Effector memory CD4-positive, alpha-beta T cell (primary cell): Measurements from ENCODE around the gene CORO2B.

Source experiments
- DNase-seq, 3 donors: peaks; one replicate each; pipeline ENCODE4 v3.0.0-alpha.2; 2020
- H3K27ac ChIP-seq: 2 replicates; pipeline ENCODE4 v1.7.0; 2013; ENCODE audit warnings: mild to moderate bottlenecking, low read length, moderate library complexity; ENCODE audit not compliant: insufficient read depth, poor library complexity, severe bottlenecking
- H3K27me3 ChIP-seq: replicated peaks from 2 replicates; pipeline ENCODE4 v1.7.0; 2013; ENCODE audit warnings: mild to moderate bottlenecking, low read length; ENCODE audit not compliant: insufficient read depth, control insufficient read depth, poor library complexity, severe bottlenecking
- H3K36me3 ChIP-seq: 2 replicates; pipeline ENCODE4 v1.7.0; 2013; ENCODE audit warnings: mild to moderate bottlenecking, low read length, moderate library complexity; ENCODE audit not compliant: control insufficient read depth, insufficient read depth
- H3K4me1 ChIP-seq: 2 replicates; pipeline ENCODE4 v1.7.0; 2013; ENCODE audit warnings: low read length, mild to moderate bottlenecking; ENCODE audit not compliant: control insufficient read depth, insufficient read depth, poor library complexity, severe bottlenecking
- H3K4me3 ChIP-seq: 2 replicates; pipeline ENCODE4 v1.7.0; 2013; ENCODE audit warnings: low read length, low read depth, mild to moderate bottlenecking; ENCODE audit not compliant: insufficient read depth, poor library complexity, severe bottlenecking
- H3K9me3 ChIP-seq: 2 replicates; pipeline ENCODE4 v1.7.0; 2013; ENCODE audit warnings: mild to moderate bottlenecking, low read length, moderate library complexity; ENCODE audit not compliant: control insufficient read depth

The CORO2B gene

DNA sequence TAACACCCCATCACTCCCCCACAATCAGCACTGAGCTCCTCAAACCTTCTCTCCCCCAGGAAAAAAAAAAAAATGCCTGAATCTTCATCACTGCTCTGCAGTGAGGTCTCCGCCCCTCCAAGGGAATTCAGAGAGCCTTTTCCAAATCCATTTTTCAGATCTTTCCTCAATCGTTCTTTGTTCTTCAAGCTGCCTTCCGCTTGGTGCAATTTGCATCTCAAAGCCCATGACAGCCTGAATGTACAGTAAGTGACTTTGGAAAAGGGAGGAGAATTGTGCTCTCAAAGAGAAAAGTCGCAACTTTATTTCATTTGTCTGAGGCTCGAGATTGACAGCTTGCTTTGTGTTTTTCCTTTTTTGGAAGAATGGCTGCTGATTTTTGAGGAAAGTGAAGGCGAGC lies 75.0 kb downstream of the CORO2B start:
- Histone ChIP-seq H3K27me3 (no peaks in the 10 kb centered on the region), H3K36me3 (no peaks in the 10 kb centered on the region), H3K27ac (no peak overlapping the region), H3K9me3 (no peaks in the 10 kb centered on the region), H3K4me1 (no peaks in the 10 kb centered on the region), H3K4me3 (no peak overlapping the region)
- DNase-seq: no peak

DNA sequence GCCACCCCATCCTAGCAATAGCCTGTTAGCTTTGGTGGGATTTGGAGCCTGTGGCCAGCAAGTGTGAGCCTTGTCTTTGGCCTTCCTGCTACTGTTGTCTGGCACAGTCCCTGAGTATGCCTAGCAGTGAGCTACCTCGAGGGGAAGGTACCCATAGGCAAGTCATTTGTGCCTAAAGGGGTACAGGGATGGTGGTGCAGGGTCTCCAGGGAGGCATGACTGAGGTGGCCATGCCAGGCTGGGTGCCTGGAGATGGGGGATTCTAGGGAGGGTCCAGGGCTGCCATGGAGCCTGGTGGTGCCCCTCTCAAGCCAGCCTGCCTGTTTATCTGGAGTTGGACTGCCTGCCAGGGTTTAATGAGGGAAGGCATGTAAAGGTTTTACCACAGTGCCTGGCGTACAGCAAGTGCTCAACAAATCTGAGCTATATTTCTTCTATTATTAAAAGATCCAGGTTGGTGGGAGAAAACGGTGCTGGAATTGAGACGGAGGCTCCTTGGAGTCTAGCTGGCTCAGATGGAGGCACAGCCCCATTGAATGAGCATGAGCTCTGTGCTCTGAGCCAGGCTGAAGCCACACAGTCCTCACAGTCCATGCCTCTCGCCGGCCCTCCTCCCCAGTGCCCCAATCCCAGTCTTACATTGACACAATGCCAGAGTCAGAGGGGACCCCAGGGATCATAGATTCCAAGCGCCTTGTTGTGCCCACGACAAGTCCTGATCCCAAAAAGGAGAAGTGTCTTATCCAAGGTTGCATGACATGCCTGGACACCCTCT lies 76.2 kb downstream of the CORO2B start:
- Histone ChIP-seq H3K4me3 (no peak overlapping the region), H3K9me3 (no peaks in the 10 kb centered on the region), H3K36me3 (no peaks in the 10 kb centered on the region), H3K27ac (no peak overlapping the region), H3K4me1 (no peaks in the 10 kb centered on the region), H3K27me3 (no peaks in the 10 kb centered on the region)
- DNase-seq: no peak

DNA sequence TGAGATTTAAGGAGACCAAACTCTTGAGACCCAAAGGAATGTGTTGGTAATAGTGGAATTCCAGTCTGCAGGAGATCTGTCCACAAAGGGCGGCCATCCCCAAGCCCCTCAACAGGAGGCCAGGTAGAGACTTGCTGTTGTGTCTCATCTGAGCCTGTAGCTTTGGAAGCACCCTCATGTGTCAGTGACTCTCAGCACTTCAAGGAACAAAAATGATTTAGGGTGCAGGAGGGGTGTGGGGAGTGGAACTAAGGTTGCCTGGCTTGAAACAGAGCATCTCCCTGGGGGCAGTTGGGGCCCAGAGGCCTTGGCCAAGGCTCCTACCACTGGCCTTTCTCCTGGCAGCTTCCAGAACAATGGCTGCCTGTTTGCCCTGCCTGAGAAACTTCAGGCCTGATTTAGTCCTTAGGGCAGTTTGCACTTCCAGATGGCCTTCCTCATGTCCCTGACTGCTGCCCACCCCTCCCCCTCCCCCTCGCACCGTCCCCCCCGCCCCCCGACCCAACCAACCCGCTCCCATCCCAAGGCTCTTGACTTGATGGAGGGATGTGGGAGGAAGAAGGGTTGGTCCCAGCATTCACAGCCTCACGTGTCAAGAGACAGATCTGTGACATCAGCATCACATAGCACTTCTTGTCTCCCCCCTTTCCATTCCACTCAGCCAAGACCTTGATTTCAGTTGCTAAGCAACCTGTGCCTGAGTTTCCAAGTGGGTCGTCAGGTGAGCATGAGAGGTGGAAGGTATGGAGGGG lies 77.1 kb downstream of the CORO2B start:
- no peaks in the 10 kb centered on the region for H3K4me1 ChIP-seq
- no peak for DNase-seq

DNA sequence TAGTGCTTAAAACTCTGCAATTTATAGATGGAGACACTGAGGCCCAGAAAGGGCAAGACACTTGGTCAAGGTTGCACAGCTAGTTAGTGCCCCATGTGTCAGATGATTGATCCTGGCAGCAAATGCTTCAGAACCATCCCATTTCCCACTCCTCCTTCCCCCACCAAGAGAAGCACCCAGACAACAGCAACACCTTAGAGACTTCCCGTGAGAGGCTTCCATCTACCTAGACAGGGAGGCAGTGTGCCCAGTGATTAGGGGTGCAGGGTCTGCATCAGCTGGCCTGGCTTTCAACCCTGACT lies 77.6 kb downstream of the CORO2B start:
- Histone ChIP-seq H3K27ac (no peak overlapping the region), H3K9me3 (no peaks in the 10 kb centered on the region), H3K27me3 (no peaks in the 10 kb centered on the region), H3K4me3 (no peak overlapping the region), H3K4me1 (no peaks in the 10 kb centered on the region), H3K36me3 (no peaks in the 10 kb centered on the region)
- no peak for DNase-seq

More for the DNA sequence above, 77.1 kb downstream of the CORO2B start:
- no peak overlapping the region for H3K27ac ChIP-seq
- H3K9me3 ChIP-seq: no peaks in the 10 kb centered on the region
- no peaks in the 10 kb centered on the region for H3K27me3 ChIP-seq
- H3K36me3 ChIP-seq: no peaks in the 10 kb centered on the region
- no peak overlapping the region for H3K4me3 ChIP-seq

DNA sequence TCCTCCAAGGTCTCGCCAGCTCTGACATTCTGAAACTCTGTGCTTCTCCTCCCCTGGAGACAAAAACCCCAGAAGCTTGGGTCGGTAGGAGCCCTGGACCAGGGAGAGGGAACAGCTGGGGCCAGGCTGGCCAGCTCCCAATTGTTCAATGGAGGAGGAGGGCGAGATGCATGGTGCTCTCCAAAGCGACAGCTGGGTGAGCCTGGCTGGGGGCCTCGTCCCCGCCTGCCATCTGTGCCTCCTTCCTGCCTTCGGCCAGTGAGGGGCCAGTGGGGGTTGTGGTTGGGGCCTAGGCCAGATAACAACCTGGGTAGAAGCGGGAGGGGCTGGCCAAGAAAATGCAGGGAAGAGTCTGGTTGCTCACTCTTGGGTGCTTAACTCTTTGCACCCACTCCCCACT lies 79.4 kb downstream of the CORO2B start:
- Histone ChIP-seq H3K4me3 (no peak overlapping the region), H3K36me3 (no peaks in the 10 kb centered on the region), H3K27me3 (no peaks in the 10 kb centered on the region), H3K27ac (no peak overlapping the region), H3K4me1 (no peaks in the 10 kb centered on the region), H3K9me3 (no peaks in the 10 kb centered on the region)
- no peak for DNase-seq

DNA sequence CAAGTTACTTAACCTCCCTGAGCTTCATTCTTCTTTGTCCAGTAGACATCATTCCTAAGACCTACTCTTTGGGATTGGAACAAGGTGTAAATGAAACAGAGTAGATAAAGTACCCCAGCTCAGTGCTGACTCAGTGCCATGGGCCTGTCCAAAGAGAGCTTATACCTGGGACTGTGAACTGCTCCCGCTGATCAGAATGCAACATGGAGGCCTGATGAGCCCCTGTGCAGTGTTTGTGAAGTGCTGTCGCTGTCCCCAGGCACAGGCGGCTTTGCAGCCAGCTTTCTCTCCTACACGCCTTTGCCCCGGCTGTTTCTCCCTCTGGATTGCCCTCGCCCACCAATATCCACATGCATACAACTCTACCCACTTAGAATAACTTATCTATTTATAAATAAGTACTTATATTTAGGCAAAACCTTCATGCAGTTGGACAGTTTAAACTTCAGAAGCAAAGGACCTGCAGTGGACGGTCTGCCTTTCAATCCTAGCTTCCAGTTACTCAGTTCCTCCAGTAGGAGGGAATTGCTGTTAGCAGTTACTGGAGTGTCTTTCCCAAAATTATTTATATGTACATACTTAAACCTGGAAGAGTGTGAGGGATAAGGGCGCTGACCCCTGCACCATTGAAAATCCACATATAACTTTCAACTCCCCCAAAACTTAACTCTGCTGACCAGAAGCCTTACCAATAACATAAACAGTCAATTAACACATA lies 80.0 kb downstream of the CORO2B start:
- H3K27ac ChIP-seq: no peak overlapping the region
- H3K9me3 ChIP-seq: no peaks in the 10 kb centered on the region

DNA sequence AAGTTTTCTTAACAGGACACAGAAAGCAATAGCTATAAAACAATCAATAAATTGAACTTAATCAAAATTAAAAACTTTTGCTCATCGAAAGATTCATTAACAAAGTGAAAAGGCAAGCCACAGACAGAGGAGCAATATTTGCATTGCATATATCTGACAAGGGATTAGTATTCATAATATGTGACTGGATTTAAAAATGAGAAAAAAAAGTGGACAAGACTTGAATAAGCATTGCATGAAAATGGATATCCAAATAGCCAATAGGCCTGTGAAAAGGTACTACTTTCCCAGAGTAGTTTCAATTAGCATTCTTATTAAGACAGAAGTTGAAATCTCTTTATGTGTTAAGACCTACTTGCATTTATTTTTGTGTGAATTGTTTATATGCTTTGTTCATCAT lies 84.7 kb downstream of the CORO2B start:
- H3K27me3 ChIP-seq: no peaks in the 10 kb centered on the region
- H3K4me1 ChIP-seq: no peaks in the 10 kb centered on the region
- DNase-seq: no peak
- no peak overlapping the region for H3K27ac ChIP-seq
- no peaks in the 10 kb centered on the region for H3K9me3 ChIP-seq
- no peaks in the 10 kb centered on the region for H3K36me3 ChIP-seq
- no peak overlapping the region for H3K4me3 ChIP-seq

More for the DNA sequence above, 80.0 kb downstream of the CORO2B start:
- no peak overlapping the region for H3K4me3 ChIP-seq
- H3K36me3 ChIP-seq: no peaks in the 10 kb centered on the region
- no peaks in the 10 kb centered on the region for H3K4me1 ChIP-seq
- no peak for DNase-seq
- no peaks in the 10 kb centered on the region for H3K27me3 ChIP-seq

DNA sequence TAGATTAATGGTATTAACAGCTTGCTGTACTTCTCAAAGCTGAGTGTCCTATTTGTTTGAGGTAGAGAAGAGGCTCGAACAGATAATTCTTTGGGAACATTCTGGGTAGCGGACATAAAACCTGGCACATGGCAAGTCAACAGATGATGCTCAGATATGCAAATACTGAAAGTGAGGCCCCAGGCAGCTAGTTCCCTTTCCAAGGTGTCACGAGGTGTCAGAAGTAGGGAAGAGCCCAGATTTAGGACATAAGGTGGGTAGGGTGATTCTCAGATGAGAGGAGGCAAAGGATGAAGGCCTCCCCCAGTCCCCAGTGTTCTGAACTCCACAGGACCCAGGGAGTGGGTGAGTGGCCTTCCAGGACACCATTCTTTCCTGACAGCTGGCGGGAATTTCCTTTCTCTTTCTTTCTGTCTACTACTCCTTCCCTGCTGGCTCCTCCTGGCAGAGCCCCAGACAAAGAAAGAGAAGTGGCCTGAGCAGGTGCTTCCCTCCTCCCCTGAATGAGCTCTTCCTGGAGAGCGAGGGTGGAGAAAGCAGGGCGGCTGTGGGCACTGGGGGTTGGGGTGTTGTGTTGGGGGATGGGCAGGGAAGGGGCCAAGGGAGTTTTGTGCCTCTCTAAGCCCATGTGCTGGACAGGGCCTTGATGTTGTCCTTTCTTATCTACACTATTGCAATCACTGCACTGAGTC lies 87.5 kb downstream of the CORO2B start:
- Histone ChIP-seq H3K36me3 (no peaks in the 10 kb centered on the region), H3K27me3 (no peaks in the 10 kb centered on the region), H3K4me3 (no peak overlapping the region), H3K4me1 (no peaks in the 10 kb centered on the region), H3K9me3 (no peaks in the 10 kb centered on the region), H3K27ac (no peak overlapping the region)
- no peak for DNase-seq

DNA sequence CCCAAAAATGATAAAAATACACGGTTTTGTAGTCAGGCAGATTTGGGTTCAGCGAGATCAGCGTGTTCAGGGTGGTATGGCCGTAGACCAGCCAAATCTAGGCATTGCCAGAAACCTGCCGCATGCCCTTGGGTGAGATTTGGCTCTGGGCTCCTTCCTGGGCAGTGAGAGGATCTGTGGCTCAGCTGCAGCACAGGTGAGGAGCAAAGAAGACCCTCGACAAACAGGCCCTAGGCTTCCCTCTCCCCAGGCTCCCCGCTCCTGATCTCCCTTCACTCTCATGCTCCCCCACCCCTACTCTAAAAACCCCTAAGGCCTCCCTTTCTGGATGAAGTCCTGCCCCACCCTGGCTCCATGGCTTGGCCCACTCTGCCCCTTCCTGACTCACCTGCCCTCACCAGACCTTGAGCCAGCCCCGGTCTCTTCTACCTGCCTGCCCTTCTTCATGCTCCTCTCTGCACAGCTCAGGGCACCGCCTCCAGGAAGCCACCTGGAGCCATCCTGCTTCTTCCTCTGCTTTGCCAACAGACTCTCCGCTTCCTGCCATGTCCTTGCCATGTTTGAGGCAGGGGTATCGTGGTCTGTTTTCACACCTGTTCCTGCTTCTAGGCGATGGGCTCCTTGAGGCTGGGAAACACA lies 88.1 kb downstream of the CORO2B start:
- no peak for DNase-seq
- H3K4me3 ChIP-seq: no peak overlapping the region
- H3K27ac ChIP-seq: no peak overlapping the region
- no peaks in the 10 kb centered on the region for H3K36me3 ChIP-seq
- H3K27me3 ChIP-seq: no peaks in the 10 kb centered on the region
- no peaks in the 10 kb centered on the region for H3K4me1 ChIP-seq
- H3K9me3 ChIP-seq: no peaks in the 10 kb centered on the region
